ENCODE data around the gene SLC36A1.

SLC36A1 gene

DNA sequence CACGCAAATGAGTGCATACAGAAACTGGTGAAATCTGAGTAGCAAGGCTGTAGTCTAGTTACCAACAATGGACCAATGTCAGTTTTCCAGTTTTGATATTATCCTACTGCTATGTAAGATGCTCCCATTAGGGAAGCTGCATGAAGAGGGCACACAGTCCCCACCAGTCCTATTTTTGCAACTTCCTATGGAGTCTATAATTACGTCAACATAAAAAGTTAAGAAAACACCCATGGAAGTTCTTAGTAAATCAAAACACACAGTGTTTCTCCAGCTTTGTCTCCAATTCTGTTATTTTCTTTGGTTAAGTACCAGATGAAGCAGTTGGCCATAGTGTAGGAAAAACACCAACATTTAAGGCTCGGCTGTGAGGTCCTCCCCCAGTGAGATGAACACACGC, 85.0 kb downstream of the SLC36A1 start:
- no peak overlapping the region for H3K27ac ChIP-seq
- TF ChIP-seq, protein P1, sequence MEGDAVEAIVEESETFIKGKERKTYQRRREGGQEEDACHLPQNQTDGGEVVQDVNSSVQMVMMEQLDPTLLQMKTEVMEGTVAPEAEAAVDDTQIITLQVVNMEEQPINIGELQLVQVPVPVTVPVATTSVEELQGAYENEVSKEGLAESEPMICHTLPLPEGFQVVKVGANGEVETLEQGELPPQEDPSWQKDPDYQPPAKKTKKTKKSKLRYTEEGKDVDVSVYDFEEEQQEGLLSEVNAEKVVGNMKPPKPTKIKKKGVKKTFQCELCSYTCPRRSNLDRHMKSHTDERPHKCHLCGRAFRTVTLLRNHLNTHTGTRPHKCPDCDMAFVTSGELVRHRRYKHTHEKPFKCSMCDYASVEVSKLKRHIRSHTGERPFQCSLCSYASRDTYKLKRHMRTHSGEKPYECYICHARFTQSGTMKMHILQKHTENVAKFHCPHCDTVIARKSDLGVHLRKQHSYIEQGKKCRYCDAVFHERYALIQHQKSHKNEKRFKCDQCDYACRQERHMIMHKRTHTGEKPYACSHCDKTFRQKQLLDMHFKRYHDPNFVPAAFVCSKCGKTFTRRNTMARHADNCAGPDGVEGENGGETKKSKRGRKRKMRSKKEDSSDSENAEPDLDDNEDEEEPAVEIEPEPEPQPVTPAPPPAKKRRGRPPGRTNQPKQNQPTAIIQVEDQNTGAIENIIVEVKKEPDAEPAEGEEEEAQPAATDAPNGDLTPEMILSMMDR (conservative IDR thresholded peaks at IDR 0.05) = no peak

DNA sequence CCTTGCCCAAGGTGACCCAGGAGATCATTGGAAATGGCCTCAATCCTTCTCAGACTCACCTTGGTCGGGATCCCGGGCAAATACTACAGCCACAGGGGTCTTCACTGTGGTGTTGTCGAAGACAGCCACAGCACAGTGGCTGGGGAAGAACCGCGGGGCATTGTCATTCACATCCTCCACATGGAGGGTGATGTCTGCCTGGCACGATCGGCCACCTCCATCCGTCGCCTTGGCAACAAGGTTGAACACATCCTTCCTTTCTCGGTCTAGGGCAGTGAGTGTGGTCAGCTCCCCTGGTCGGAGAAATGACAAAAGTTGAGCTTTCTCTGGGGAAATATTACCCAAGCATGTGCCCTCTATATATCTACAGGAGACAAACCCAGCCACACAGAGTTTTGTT, 86.9 kb downstream of the SLC36A1 start:
- no peak overlapping the region for H3K27ac ChIP-seq
- TF ChIP-seq, protein P1 (conservative IDR thresholded peaks at IDR 0.05) = no peak

DNA sequence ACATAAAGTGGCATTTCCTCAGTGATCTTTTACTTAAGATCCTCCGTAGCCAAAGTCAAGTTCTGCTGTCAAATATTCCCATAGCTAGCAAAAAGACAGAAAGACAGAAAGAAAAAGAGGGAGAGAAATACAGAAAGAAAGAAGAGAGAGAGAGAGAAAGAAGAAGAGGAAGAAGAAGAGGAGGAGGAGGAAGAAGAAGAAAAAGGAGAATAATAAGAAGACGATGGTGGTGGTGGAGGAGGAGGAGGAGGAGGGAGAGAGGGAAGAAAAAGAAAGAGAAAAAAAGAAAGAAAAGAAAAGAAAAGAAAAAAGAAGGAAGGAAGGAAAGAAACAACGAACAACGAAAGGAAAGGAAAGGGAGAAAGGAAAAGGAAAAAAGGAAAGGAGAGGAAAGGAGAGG, 89.6 kb downstream of the SLC36A1 start:
- TF ChIP-seq, protein P1 (conservative IDR thresholded peaks at IDR 0.05) = no peak
- no peak overlapping the region for H3K27ac ChIP-seq

DNA sequence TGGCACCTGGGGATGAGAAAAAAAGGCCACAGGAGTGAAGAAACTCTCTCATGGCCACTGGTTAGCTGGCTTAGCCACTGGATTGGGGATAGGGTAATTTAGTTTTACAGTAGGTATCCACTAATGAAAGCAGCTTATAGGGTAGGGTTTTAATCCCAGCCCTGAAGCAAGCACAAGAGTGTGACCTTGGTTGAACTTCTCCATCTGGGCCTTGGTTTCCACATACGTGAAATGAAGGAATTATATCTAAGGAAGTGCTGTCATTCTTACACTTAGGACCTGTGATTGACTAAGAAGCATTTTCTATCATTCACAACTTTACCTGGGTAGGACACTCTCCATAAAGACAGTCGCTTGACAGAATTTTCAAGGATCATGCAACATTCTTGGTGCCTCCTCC, 94.2 kb downstream of the SLC36A1 start:
- TF ChIP-seq, protein P1 (conservative IDR thresholded peaks at IDR 0.05) = no peak
- H3K27ac ChIP-seq = no peak overlapping the region
